PC-3 (cell line): Measurements from ENCODE around the gene CEP78. TPM values are rescaled to one million over a fixed set of nuclear protein-coding genes. Genes with fewer than 3 reads are reported as not detected.

Source experiments
- ATAC-seq: fragments of 200-7000 bp; cut with Tn5 transposase; 2 replicates; pipeline ENCODE4 v1.9.1; 2020; ENCODE audit warnings: mild to moderate bottlenecking, moderate library complexity
- BruUV-seq: library from RNA; stranded (reverse); fragments of 400-500 nt; replicated peaks from 2 replicates; lab custom pipeline; 2021; lab: Mats Ljungman, UMichigan
- CTCF ChIA-PET: fragments of 300-600 bp; sonication (Branson Sonifier 250); formaldehyde crosslinking; loops from one replicate; lab custom pipeline; 2022; ENCODE audit warnings: antibody characterized with exemption; lab: Charles Lee
- POLR2A ChIA-PET: fragments of 300-600 bp; sonication (Branson Sonifier 250); formaldehyde crosslinking; loops from one replicate; lab custom pipeline; 2022; ENCODE audit warnings: antibody characterized with exemption; ENCODE audit not compliant: unreplicated experiment; lab: Charles Lee
- DNase-seq: peaks from one replicate; pipeline ENCODE4 v3.0.0-alpha.2; 2015
- H2AFZ ChIP-seq: fragments of 300-600 bp; sonication (generic); 2 replicates; pipeline ENCODE4 v1.6.0; 2016; ENCODE audit warnings: antibody characterized with exemption, low read length
- H3F3A ChIP-seq: fragments of 300-600 bp; sonication (generic); one replicate; pipeline ENCODE4 v1.6.0; 2017; ENCODE audit warnings: antibody characterized with exemption, low read length, control low read depth, mild to moderate bottlenecking; ENCODE audit not compliant: unreplicated experiment
- H3K27ac ChIP-seq: fragments of 300-600 bp; sonication (generic); 2 replicates; pipeline ENCODE4 v1.5.1; 2016; ENCODE audit warnings: mild to moderate bottlenecking, low read length
- H3K27me3 ChIP-seq: fragments of 300-600 bp; sonication (generic); 2 replicates; pipeline ENCODE4 v1.6.1; 2016; ENCODE audit warnings: low read length, mixed read lengths
- H3K36me3 ChIP-seq: fragments of 300-600 bp; sonication (generic); 2 replicates; pipeline ENCODE4 v1.6.1; 2016; ENCODE audit warnings: low read depth, mixed run types, low read length, mixed read lengths
- H3K4me1 ChIP-seq: fragments of 300-600 bp; sonication (generic); 2 replicates; pipeline ENCODE4 v1.5.1; 2016; ENCODE audit warnings: low read length; ENCODE audit not compliant: insufficient read depth
- H3K4me2 ChIP-seq: fragments of 300-600 bp; sonication (generic); 2 replicates; pipeline ENCODE4 v1.6.0; 2016; ENCODE audit warnings: low read length
- H3K4me3 ChIP-seq: fragments of 300-600 bp; sonication (generic); 2 replicates; pipeline ENCODE4 v1.5.1; 2016; ENCODE audit warnings: mild to moderate bottlenecking, low read length, mixed read lengths
- H3K79me2 ChIP-seq: fragments of 300-600 bp; sonication (generic); 2 replicates; pipeline ENCODE4 v1.6.1; 2017; ENCODE audit warnings: low read length, mixed read lengths
- H3K9ac ChIP-seq: fragments of 300-600 bp; sonication (generic); 2 replicates; pipeline ENCODE4 v1.6.0; 2016; ENCODE audit warnings: mild to moderate bottlenecking, low read length
- H3K9me2 ChIP-seq: fragments of 300-600 bp; sonication (generic); replicated peaks from 2 replicates; pipeline ENCODE4 v1.6.1; 2016; ENCODE audit warnings: mixed run types, low read length, mixed read lengths
- H3K9me3 ChIP-seq: fragments of 300-600 bp; sonication (generic); 2 replicates; pipeline ENCODE4 v1.6.1; 2016; ENCODE audit warnings: low read length, mixed read lengths
- H4K20me1 ChIP-seq: fragments of 300-600 bp; sonication (generic); 2 replicates; pipeline ENCODE4 v1.6.1; 2016; ENCODE audit warnings: low read length, mixed read lengths
- CTCF ChIP-seq: fragments of 300-600 bp; sonication (generic); conservative IDR thresholded peaks from 2 replicates; pipeline ENCODE4 v1.5.1; 2017; ENCODE audit warnings: antibody characterized with exemption, low read depth, mild to moderate bottlenecking, low read length
- EZH2 ChIP-seq: fragments of 300-600 bp; sonication (generic); IDR thresholded peaks from one replicate; pipeline ENCODE4 v1.6.1; 2017; ENCODE audit warnings: antibody characterized with exemption, mild to moderate bottlenecking, low read length; ENCODE audit not compliant: unreplicated experiment
- EZH2phosphoT487 ChIP-seq: fragments of 300-600 bp; sonication (generic); IDR thresholded peaks from 2 replicates; pipeline ENCODE4 v1.6.1; 2018; ENCODE audit warnings: mild to moderate bottlenecking, antibody characterized with exemption, low read length, borderline replicate concordance
- intact Hi-C: fragments of 100-400 bp; cut with micrococcal nuclease; formaldehyde crosslinking; loops from 2 replicates; pipeline ENCODE4 v1.9.0; 2023
- total RNA-seq: library from RNA; depleted of rRNA; stranded (reverse); fragments of >200 nt; gene quantifications from 2 replicates; pipeline ENCODE4 v1.2.3, GENCODE V29; 2014

Gene CEP78
- total RNA-seq, 1 experiment from 2014 or later, result 52.5 TPM

DNA sequence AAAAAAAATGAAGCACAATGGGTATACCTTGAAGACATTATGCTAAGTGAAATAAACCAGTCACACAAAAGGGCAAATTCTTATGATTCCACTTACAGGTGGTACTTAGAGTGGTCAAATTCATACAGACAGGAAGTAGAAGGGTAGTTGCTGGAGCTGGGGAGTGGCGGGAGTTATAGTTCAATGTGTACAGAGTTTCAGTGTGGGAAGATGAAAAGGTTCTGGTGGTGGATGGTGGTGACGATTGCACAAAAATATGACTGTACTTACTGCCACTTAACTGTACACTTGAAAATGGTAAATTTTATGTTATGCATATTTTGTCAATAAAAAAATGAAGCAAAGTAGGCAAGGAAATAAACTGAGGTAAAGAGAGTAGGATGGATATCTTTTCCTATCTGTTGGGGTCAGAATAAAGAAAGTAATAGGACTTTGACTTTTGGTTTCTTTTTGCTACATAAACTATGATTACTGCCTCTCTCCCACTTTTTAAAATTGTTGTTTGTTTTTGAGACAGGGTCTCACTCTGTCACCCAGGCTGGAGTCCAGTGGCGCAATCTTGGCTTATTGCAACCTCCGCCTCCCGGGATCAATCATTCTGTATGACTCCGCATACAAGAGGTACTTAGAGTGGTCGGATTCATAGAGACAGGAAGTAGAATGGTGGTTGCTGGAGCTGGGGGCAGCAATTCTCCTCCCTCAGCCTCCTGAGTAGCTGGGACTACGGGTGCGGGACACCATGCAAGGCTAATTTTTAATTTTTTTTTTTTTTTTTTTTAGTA, 57.0 kb downstream of the CEP78 start:
- intact Hi-C loops, result no loop called here
- no peak overlapping the region for H3K4me3 ChIP-seq
- H3K9me2 ChIP-seq, result no peaks in the 10 kb centered on the region
- POLR2A ChIA-PET, result no interaction called here
- no peak overlapping the region for H3K9ac ChIP-seq
- H3K4me2 ChIP-seq, result no peak overlapping the region
- no peaks in the 10 kb centered on the region for H3K9me3 ChIP-seq
- H3K79me2 ChIP-seq, result peaks cover 9% of the 10 kb centered on the region
- no peaks in the 10 kb centered on the region for H4K20me1 ChIP-seq
- CTCF ChIA-PET, result no interaction called here
- H3K27me3 ChIP-seq, result no peaks in the 10 kb centered on the region
- H3K27ac ChIP-seq, result no peak overlapping the region
- H3F3A ChIP-seq, result no peaks in the 10 kb centered on the region
- peaks cover 7% of the 10 kb centered on the region for H3K4me1 ChIP-seq
- BruUV-seq, result no TSS peak
- H2AFZ ChIP-seq, result no peak overlapping the region
- no peak for DNase-seq
- TF ChIP-seq EZH2 (no peak), CTCF (no peak), EZH2phosphoT487 (no peak)
- no peaks in the 10 kb centered on the region for H3K36me3 ChIP-seq
- ATAC-seq, result no peak

- peaks cover 10% of the 10 kb centered on the region for H3K4me1 ChIP-seq
- ChIA-PET POLR2A (no interaction called here), CTCF (no interaction called here)
- DNase-seq, result no peak
- H4K20me1 ChIP-seq, result no peaks in the 10 kb centered on the region; the same call in 1 of the 2 replicates
- no peaks in the 10 kb centered on the region for H3K27me3 ChIP-seq
- ATAC-seq, result no peak
- no peak overlapping the region for H3K4me2 ChIP-seq
- no peak overlapping the region for H2AFZ ChIP-seq
- no peaks in the 10 kb centered on the region for H3K9me2 ChIP-seq
- TF ChIP-seq EZH2phosphoT487 (no peak), CTCF (no peak), EZH2 (no peak)
- H3K79me2 ChIP-seq, result peaks cover 24% of the 10 kb centered on the region
- H3K4me3 ChIP-seq, result no peak overlapping the region
- no peak overlapping the region for H3K27ac ChIP-seq
- no TSS peak for BruUV-seq
- no peak overlapping the region for H3K9ac ChIP-seq
- intact Hi-C loops, result no loop called here
- H3K36me3 ChIP-seq, result no peaks in the 10 kb centered on the region
- H3K9me3 ChIP-seq, result no peaks in the 10 kb centered on the region
- H3F3A ChIP-seq, result no peaks in the 10 kb centered on the region
Measured at GRCh38 chr9:78294290-78295176, 58.7 kb downstream of the CEP78 start.
